ENCODE measurements around the gene ASIC5. TPM values are rescaled to one million over a fixed set of nuclear protein-coding genes. Genes with fewer than 3 reads are reported as not detected.

ASIC5 gene
- total and polyA plus RNA-seq, 2 experiments from 2014 or later: not detected

DNA sequence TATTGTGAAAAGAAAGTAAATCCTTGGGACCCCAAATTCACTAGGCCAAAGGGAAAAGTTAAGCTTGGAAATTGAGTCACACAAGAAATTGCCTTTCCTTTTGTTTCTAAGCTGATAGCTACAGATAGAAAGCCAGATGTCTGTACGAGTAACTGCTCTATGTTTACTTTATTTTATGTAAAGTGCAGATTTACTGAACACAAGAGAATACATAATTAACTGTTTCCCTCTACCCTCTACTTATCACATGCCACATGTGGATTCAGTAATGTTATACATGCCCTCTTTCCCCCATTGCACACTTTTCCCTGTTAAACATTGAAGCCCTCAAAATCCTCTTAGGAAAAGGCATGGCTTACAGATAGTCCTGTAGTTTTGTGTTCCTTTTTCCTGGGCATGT is 21.0 kb upstream of the ASIC5 start:
- H3K4me1 ChIP-seq (ENCODE audit: insufficient read depth): peaks cover 12% of the 10 kb centered on the region
- peaks cover 7% of the 10 kb centered on the region for H3K9me3 ChIP-seq (ENCODE audit: low read depth)
- H3K27ac ChIP-seq: peak overlapping the region; percentile 36
- no peak overlapping the region for H3K4me2 ChIP-seq
- TF ChIP-seq EZH2 (IDR thresholded peaks at IDR 0.05; ENCODE audit: borderline replicate concordance) (no peak), EZH2phosphoT487 (IDR thresholded peaks at IDR 0.05; ENCODE audit: low read depth, severe bottlenecking, unreplicated experiment) (no peak), CTCF (IDR thresholded peaks at IDR 0.05; ENCODE audit: poor library complexity) (no peak)
- no peaks in the 10 kb centered on the region for H3K36me3 ChIP-seq (replicated peaks; ENCODE audit: insufficient read depth, low read depth)
- 48% methylated on average over 1 of the region's 1 CpG for WGBS (ENCODE audit: low lambda C conversion rate, missing lambda C conversion rate)
- H3K9me2 ChIP-seq (replicated peaks; ENCODE audit: insufficient read depth): no peaks in the 10 kb centered on the region
- no peak overlapping the region for H3K4me3 ChIP-seq
- no peak overlapping the region for H2AFZ ChIP-seq
- no peaks in the 10 kb centered on the region for H4K20me1 ChIP-seq (ENCODE audit: insufficient read depth, poor library complexity, severe bottlenecking)
- H3K27me3 ChIP-seq: no peaks in the 10 kb centered on the region
- no peak for DNase-seq (ENCODE audit: low spot score)
- H3K79me2 ChIP-seq: no peaks in the 10 kb centered on the region

- Histone ChIP-seq H3K79me2 (no peaks in the 10 kb centered on the region), H3K4me1 (ENCODE audit: insufficient read depth) (peaks cover 12% of the 10 kb centered on the region), H3K9me3 (ENCODE audit: low read depth) (peaks cover 5% of the 10 kb centered on the region), H3K4me3 (no peak overlapping the region), H4K20me1 (ENCODE audit: insufficient read depth, poor library complexity, severe bottlenecking) (no peaks in the 10 kb centered on the region), H3K9me2 (replicated peaks; ENCODE audit: insufficient read depth) (no peaks in the 10 kb centered on the region), H2AFZ (no peak overlapping the region), H3K27ac (no peak overlapping the region), H3K36me3 (replicated peaks; ENCODE audit: insufficient read depth, low read depth) (no peaks in the 10 kb centered on the region), H3K4me2 (no peak overlapping the region), H3K27me3 (no peaks in the 10 kb centered on the region)
- TF ChIP-seq EZH2 (IDR thresholded peaks at IDR 0.05; ENCODE audit: borderline replicate concordance) (no peak), EZH2phosphoT487 (IDR thresholded peaks at IDR 0.05; ENCODE audit: low read depth, severe bottlenecking, unreplicated experiment) (no peak), CTCF (IDR thresholded peaks at IDR 0.05; ENCODE audit: poor library complexity) (no peak)
- 62% methylated on average over 6 of the region's 6 CpGs for WGBS (ENCODE audit: low lambda C conversion rate, missing lambda C conversion rate)
- DNase-seq (ENCODE audit: low spot score): no peak
Observed at GRCh38 chr4:155885666-155886065, 19.6 kb upstream of the ASIC5 start.

DNA sequence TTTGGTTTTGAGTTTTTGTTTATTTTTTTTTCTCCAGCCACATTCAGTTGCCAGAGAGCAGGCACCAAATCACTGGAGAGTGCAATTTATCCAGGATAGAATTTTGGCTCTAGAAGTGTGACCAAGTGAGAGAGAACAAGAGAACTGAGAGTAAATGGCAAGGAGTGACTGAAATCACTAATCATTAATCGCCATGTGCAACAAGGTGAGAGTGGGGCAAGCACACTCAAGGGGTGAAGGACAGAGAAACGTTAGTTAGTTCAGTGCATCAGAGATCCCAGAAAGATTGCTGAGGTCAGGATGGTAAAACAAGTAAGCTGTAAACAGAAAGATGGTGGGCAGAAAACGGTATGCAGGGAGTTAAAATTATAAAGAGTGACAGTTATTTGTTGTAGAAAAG is 17.8 kb upstream of the ASIC5 start:
- H3K36me3 ChIP-seq (replicated peaks; ENCODE audit: insufficient read depth, low read depth): no peaks in the 10 kb centered on the region
- no peaks in the 10 kb centered on the region for H3K79me2 ChIP-seq
- no peaks in the 10 kb centered on the region for H3K9me3 ChIP-seq (ENCODE audit: low read depth)
- no peaks in the 10 kb centered on the region for H4K20me1 ChIP-seq (ENCODE audit: insufficient read depth, poor library complexity, severe bottlenecking)
- WGBS (ENCODE audit: low lambda C conversion rate, missing lambda C conversion rate): 89% methylated on average over 3 of the region's 3 CpGs
- TF ChIP-seq EZH2 (IDR thresholded peaks at IDR 0.05; ENCODE audit: borderline replicate concordance) (no peak), EZH2phosphoT487 (IDR thresholded peaks at IDR 0.05; ENCODE audit: low read depth, severe bottlenecking, unreplicated experiment) (no peak), CTCF (IDR thresholded peaks at IDR 0.05; ENCODE audit: poor library complexity) (no peak)
- no peak overlapping the region for H3K27ac ChIP-seq
- H3K4me1 ChIP-seq (ENCODE audit: insufficient read depth): peaks cover 5% of the 10 kb centered on the region
- H3K9me2 ChIP-seq (replicated peaks; ENCODE audit: insufficient read depth): no peaks in the 10 kb centered on the region
- H3K4me3 ChIP-seq: no peak overlapping the region
- no peaks in the 10 kb centered on the region for H3K27me3 ChIP-seq
- no peak overlapping the region for H2AFZ ChIP-seq
- no peak overlapping the region for H3K4me2 ChIP-seq
- DNase-seq (ENCODE audit: low spot score): no peak

DNA sequence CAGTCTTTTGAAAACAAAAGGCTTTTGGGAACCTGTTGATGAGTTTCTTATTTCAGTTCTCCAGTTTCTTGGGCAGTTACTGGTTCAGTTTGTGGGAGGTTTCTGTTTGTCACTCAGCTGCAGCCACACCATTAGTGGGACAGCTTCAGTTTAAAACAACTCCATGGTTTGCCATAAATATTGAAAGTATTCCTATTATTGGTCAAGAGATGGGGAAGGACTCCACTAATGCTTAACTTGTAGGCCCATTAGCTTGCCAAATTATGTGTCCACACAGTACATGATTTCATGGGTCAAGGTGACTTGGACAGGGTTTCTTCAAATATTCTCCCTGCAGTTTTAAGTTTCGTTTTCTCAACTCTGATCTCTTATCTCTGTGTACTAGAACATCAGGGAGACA is 15.5 kb upstream of the ASIC5 start:
- no peak overlapping the region for H3K27ac ChIP-seq
- WGBS (ENCODE audit: low lambda C conversion rate, missing lambda C conversion rate): 76% methylated on average over 1 of the region's 1 CpG
- no peaks in the 10 kb centered on the region for H4K20me1 ChIP-seq (ENCODE audit: insufficient read depth, poor library complexity, severe bottlenecking)
- DNase-seq (ENCODE audit: low spot score): no peak
- H3K4me1 ChIP-seq (ENCODE audit: insufficient read depth): no peaks in the 10 kb centered on the region
- no peaks in the 10 kb centered on the region for H3K79me2 ChIP-seq
- H3K4me3 ChIP-seq: no peak overlapping the region
- H3K9me3 ChIP-seq (ENCODE audit: low read depth): no peaks in the 10 kb centered on the region
- no peak for TF ChIP-seq EZH2phosphoT487 (IDR thresholded peaks at IDR 0.05; ENCODE audit: low read depth, severe bottlenecking, unreplicated experiment)
- TF ChIP-seq CTCF (IDR thresholded peaks at IDR 0.05; ENCODE audit: poor library complexity): no peak
- no peak for TF ChIP-seq EZH2 (IDR thresholded peaks at IDR 0.05; ENCODE audit: borderline replicate concordance)
- no peak overlapping the region for H2AFZ ChIP-seq
- H3K36me3 ChIP-seq (replicated peaks; ENCODE audit: insufficient read depth, low read depth): no peaks in the 10 kb centered on the region
- no peaks in the 10 kb centered on the region for H3K9me2 ChIP-seq (replicated peaks; ENCODE audit: insufficient read depth)
- H3K27me3 ChIP-seq: no peaks in the 10 kb centered on the region
- H3K4me2 ChIP-seq: no peak overlapping the region

Measured in hepatocyte (in vitro differentiated cells).